GM12892 (cell line): ENCODE results near the gene TFPI.
"Not testable (repeated sequence)": the region's sequence is repeated elsewhere in the genome, so short reads cannot be mapped to it uniquely, and the experiment has no call there.

Experiments used
- DNase-seq: peaks from one replicate; pipeline ENCODE4 v3.0.0; 2011; ENCODE audit not compliant: insufficient read length
- FAIRE-seq: peaks from 2 replicates; lab custom pipeline; 2011; peaks lifted over from hg19 to GRCh38; lab: Jason Lieb, UNC
- POLR2A ChIP-seq: IDR thresholded peaks from 2 replicates; pipeline ENCODE4 v1.6.1; 2011; ENCODE audit warnings: low read depth, low read length, control low read depth
- POLR2AphosphoS5 ChIP-seq: IDR thresholded peaks from 2 replicates; pipeline ENCODE4 v1.6.1; 2011; ENCODE audit warnings: low read depth, low read length, control low read depth
- TAF1 ChIP-seq: IDR thresholded peaks from 2 replicates; pipeline ENCODE4 v1.6.1; 2011; ENCODE audit warnings: low read depth, mild to moderate bottlenecking, control low read depth, low read length, borderline replicate concordance

Gene TFPI

GRCh38 chr2:187541086-187542085 lies 12.8 kb downstream of the TFPI start:
- FAIRE-seq (no peak), DNase-seq (no peak)
- no peak for TF ChIP-seq TAF1
- no peak for TF ChIP-seq POLR2A
- no peak for TF ChIP-seq POLR2AphosphoS5

GRCh38 chr2:187538222-187538621 lies 16.0 kb downstream of the TFPI start:
- FAIRE-seq, DNase-seq: not testable (repeated sequence)

GRCh38 chr2:187535381-187535780 lies 18.9 kb downstream of the TFPI start:
- not testable (repeated sequence) for FAIRE-seq

GRCh38 chr2:187532333-187533120 lies 21.7 kb downstream of the TFPI start:
- no peak for DNase-seq
- no peak for TF ChIP-seq TAF1
- no peak for TF ChIP-seq POLR2A
- no peak for TF ChIP-seq POLR2AphosphoS5
- FAIRE-seq, result no peak

More at GRCh38 chr2:187535381-187535780, 18.9 kb downstream of the TFPI start:
- DNase-seq, result not testable (repeated sequence)

- DNase-seq, result no peak
- TF ChIP-seq TAF1, result no peak
- TF ChIP-seq POLR2A, result no peak
- no peak for TF ChIP-seq POLR2AphosphoS5
- no peak for FAIRE-seq
Observed at GRCh38 chr2:187529977-187530721, 24.1 kb downstream of the TFPI start.

- no peak for TF ChIP-seq POLR2A
- TF ChIP-seq TAF1, result no peak
- TF ChIP-seq POLR2AphosphoS5, result no peak
- DNase-seq (no peak), FAIRE-seq (no peak)
Observed at GRCh38 chr2:187529248-187529976, 24.8 kb downstream of the TFPI start.

GRCh38 chr2:187528042-187528441 lies 26.2 kb downstream of the TFPI start:
- no peak for FAIRE-seq
- TF ChIP-seq POLR2A (no peak), POLR2AphosphoS5 (no peak), TAF1 (no peak)
- DNase-seq, result no peak

GRCh38 chr2:187527262-187527661 lies 27.0 kb downstream of the TFPI start:
- no peak for FAIRE-seq
- DNase-seq, result no peak
- TF ChIP-seq POLR2A (no peak), POLR2AphosphoS5 (no peak), TAF1 (no peak)

- no peak for FAIRE-seq
- no peak for TF ChIP-seq POLR2A
- TF ChIP-seq TAF1, result no peak
- no peak for TF ChIP-seq POLR2AphosphoS5
- no peak for DNase-seq
Observed at GRCh38 chr2:187526792-187527191, 27.4 kb downstream of the TFPI start.

GRCh38 chr2:187525163-187525900 lies 28.9 kb downstream of the TFPI start:
- no peak for DNase-seq
- no peak for FAIRE-seq
- TF ChIP-seq POLR2AphosphoS5 (no peak), POLR2A (no peak), TAF1 (no peak)
